ENCODE results near the gene SLC4A2.

Gene SLC4A2

DNA sequence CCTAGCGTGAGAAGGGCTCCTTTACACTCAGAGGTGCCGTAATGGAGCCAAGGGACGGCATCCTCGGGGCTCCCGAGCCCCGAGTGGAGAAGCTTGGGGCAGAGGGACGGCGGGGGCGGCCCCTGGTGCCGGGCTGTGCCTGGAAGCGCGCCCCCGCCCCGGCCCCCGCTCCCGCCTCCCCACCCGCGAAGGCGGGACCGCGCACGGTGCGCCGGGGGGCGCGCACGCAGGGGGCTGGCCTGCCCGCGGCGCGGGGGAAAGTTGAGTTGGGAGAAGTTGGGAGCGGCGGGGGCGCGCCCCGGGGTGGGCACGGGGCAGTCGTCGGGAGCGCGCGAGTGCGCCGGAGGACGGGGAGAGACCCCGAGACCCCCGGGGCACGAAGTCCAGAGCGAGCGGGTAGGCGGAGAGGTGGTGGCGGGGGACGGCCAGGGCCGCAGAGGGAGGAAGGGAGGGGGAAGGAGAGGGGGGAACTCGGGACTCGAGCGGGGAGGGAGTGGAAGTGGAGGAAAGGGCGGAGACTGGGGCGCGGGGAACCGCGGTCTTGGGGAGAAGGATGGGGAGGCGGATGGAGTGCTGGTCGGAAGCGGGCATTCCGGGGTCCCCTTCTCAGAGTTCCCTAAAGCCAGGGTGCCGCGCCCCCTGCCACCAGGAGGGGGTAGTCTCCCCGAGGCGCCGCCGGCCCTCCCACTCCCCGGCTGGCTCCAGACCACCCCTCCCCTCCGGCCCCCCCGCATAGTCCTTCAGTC lies at the start of gene SLC4A2:
Gene SLC4A2, plus strand, starts transcription at position 223 of the 746 bp plus-strand sequence. CDS start 2,399 bp downstream, outside the sequence.
- ATAC-seq, result peak; percentile 12
- peak; percentile 40; the same call in 1 of the 2 replicates for TF ChIP-seq TSHZ2 (CRISPR knock-in tag; IDR thresholded peaks at IDR 0.05)
- TF ChIP-seq ZNF70 (CRISPR knock-in tag; IDR thresholded peaks at IDR 0.05), result no peak
- TF ChIP-seq ZFP30 (CRISPR knock-in tag; IDR thresholded peaks at IDR 0.05), result no peak
- TF ChIP-seq ZFP3 (CRISPR knock-in tag; IDR thresholded peaks at IDR 0.05), result no peak
- TF ChIP-seq TCF4 (CRISPR knock-in tag; IDR thresholded peaks at IDR 0.05; ENCODE audit: borderline replicate concordance), result no peak
- TF ChIP-seq RARB (CRISPR knock-in tag; IDR thresholded peaks at IDR 0.05), result no peak
- no peak for TF ChIP-seq TOX (CRISPR knock-in tag; IDR thresholded peaks at IDR 0.05; ENCODE audit: borderline replicate concordance)
- no peak for TF ChIP-seq ESRRG (CRISPR knock-in tag; IDR thresholded peaks at IDR 0.05)
- TF ChIP-seq PPARA (CRISPR knock-in tag; IDR thresholded peaks at IDR 0.05; ENCODE audit: borderline replicate concordance), result no peak
- TF ChIP-seq ARNTL (CRISPR knock-in tag; IDR thresholded peaks at IDR 0.05; ENCODE audit: borderline replicate concordance, low read depth), result no peak
- TF ChIP-seq ISL1 (CRISPR knock-in tag; IDR thresholded peaks at IDR 0.05), result no peak
- TF ChIP-seq, protein P1, sequence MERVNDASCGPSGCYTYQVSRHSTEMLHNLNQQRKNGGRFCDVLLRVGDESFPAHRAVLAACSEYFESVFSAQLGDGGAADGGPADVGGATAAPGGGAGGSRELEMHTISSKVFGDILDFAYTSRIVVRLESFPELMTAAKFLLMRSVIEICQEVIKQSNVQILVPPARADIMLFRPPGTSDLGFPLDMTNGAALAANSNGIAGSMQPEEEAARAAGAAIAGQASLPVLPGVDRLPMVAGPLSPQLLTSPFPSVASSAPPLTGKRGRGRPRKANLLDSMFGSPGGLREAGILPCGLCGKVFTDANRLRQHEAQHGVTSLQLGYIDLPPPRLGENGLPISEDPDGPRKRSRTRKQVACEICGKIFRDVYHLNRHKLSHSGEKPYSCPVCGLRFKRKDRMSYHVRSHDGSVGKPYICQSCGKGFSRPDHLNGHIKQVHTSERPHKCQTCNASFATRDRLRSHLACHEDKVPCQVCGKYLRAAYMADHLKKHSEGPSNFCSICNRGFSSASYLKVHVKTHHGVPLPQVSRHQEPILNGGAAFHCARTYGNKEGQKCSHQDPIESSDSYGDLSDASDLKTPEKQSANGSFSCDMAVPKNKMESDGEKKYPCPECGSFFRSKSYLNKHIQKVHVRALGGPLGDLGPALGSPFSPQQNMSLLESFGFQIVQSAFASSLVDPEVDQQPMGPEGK (CRISPR knock-in tag; IDR thresholded peaks at IDR 0.05; ENCODE audit: borderline replicate concordance), result peak; percentile 73; the same call in 1 of the 2 replicates
- peak; percentile 81; the same call in 1 of the 2 replicates for TF ChIP-seq SNAI2 (CRISPR knock-in tag; IDR thresholded peaks at IDR 0.05)
- TF ChIP-seq CSRNP3 (CRISPR knock-in tag; IDR thresholded peaks at IDR 0.05), result no peak
- no peak for TF ChIP-seq ZNF565 (CRISPR knock-in tag; conservative IDR thresholded peaks at IDR 0.05; ENCODE audit: low read depth)
- no peak for TF ChIP-seq CREB5 (CRISPR knock-in tag; IDR thresholded peaks at IDR 0.05; ENCODE audit: low read depth)

DNA sequence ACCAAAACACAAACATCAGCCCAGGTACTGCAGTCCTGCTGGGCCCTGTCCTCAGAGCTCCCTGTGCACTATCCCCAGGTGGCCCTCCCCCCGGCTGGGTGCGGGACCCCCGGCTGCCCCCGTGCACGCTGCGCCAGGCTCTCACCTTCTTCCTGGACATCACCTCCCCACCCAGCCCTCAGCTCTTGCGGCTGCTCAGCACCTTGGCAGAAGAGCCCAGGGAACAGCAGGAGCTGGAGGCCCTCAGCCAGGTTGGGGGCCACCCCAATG lies 49.4 kb upstream of the SLC4A2 start:
- no peak for TF ChIP-seq GLIS3 (CRISPR knock-in tag; IDR thresholded peaks at IDR 0.05)
- no peak for TF ChIP-seq ISL1 (CRISPR knock-in tag; IDR thresholded peaks at IDR 0.05)
- no peak for TF ChIP-seq TOX (CRISPR knock-in tag; IDR thresholded peaks at IDR 0.05; ENCODE audit: borderline replicate concordance)
- no peak for TF ChIP-seq OSR1 (CRISPR knock-in tag; IDR thresholded peaks at IDR 0.05)
- TF ChIP-seq ZNF8 (CRISPR knock-in tag; IDR thresholded peaks at IDR 0.05), result no peak

GRCh38 chr7:151010307-151011096 lies 48.9 kb upstream of the SLC4A2 start:
- no peak for ATAC-seq
- no peak for TF ChIP-seq CREB5 (CRISPR knock-in tag; IDR thresholded peaks at IDR 0.05; ENCODE audit: low read depth)
- no peak for TF ChIP-seq ZNF8 (CRISPR knock-in tag; IDR thresholded peaks at IDR 0.05)
- TF ChIP-seq ZNF565 (CRISPR knock-in tag; conservative IDR thresholded peaks at IDR 0.05; ENCODE audit: low read depth), result no peak
- TF ChIP-seq GLIS3 (CRISPR knock-in tag; IDR thresholded peaks at IDR 0.05), result no peak
- no peak for TF ChIP-seq ESRRG (CRISPR knock-in tag; IDR thresholded peaks at IDR 0.05)
- TF ChIP-seq POU6F1 (CRISPR knock-in tag; IDR thresholded peaks at IDR 0.05; ENCODE audit: borderline replicate concordance, low read depth), result no peak
- no peak for TF ChIP-seq SNAI2 (CRISPR knock-in tag; IDR thresholded peaks at IDR 0.05)
- TF ChIP-seq, protein P1 (CRISPR knock-in tag; IDR thresholded peaks at IDR 0.05; ENCODE audit: borderline replicate concordance), result no peak
- no peak for TF ChIP-seq CSDC2 (CRISPR knock-in tag; IDR thresholded peaks at IDR 0.05)

More for the DNA sequence above, 49.4 kb upstream of the SLC4A2 start:
- no peak for ATAC-seq
